Measurements from ENCODE around the gene MAN2A1. TPM values are rescaled to one million over a fixed set of nuclear protein-coding genes. Genes with fewer than 3 reads are reported as not detected.

MAN2A1 gene
- total RNA-seq, 1 experiment from 2014 or later: 128 TPM

GRCh38 chr5:109792613-109793012, 102.9 kb downstream of the MAN2A1 start:
- H3K27ac ChIP-seq (ENCODE audit: low read depth, low read length, poor library complexity, severe bottlenecking): no peak overlapping the region
- no TSS peak for BruUV-seq (replicated peaks)
- POLR2A ChIA-PET (ENCODE audit: low non-redundant PET): no interaction called here
- peaks cover 93% of the 10 kb centered on the region for H3K36me3 ChIP-seq (ENCODE audit: insufficient read depth, low read length, poor library complexity, severe bottlenecking)
- CTCF ChIA-PET: no interaction called here
- intact Hi-C loops (cut with micrococcal nuclease; ENCODE audit: unreplicated experiment): no loop called here
- TF ChIP-seq EZH2 (IDR thresholded peaks at IDR 0.05; ENCODE audit: borderline replicate concordance, low read depth, low read length, poor library complexity, severe bottlenecking) (no peak), CTCF (conservative IDR thresholded peaks at IDR 0.05; ENCODE audit: low read depth, low read length) (no peak)
- H3K4me1 ChIP-seq (ENCODE audit: insufficient read depth, low read length, poor library complexity, severe bottlenecking): no peaks in the 10 kb centered on the region
- H3K9me3 ChIP-seq (ENCODE audit: low read depth, low read length, poor library complexity, severe bottlenecking): peaks cover 21% of the 10 kb centered on the region
- H3K4me3 ChIP-seq (ENCODE audit: low read depth, low read length, poor library complexity, severe bottlenecking): no peak overlapping the region
- no peak for DNase-seq (ENCODE audit: low spot score)
- no peaks in the 10 kb centered on the region for H3K27me3 ChIP-seq (replicated peaks; ENCODE audit: insufficient read depth, low read depth, low read length, poor library complexity)

GRCh38 chr5:109803854-109804253, 114.1 kb downstream of the MAN2A1 start:
- CTCF ChIA-PET: no interaction called here
- H3K9me3 ChIP-seq (ENCODE audit: low read depth, low read length, poor library complexity, severe bottlenecking): no peaks in the 10 kb centered on the region
- intact Hi-C loops (cut with micrococcal nuclease; ENCODE audit: unreplicated experiment): no loop called here

GRCh38 chr5:109805472-109805871, 115.7 kb downstream of the MAN2A1 start:
- CTCF ChIA-PET: no interaction called here
- TF ChIP-seq EZH2 (IDR thresholded peaks at IDR 0.05; ENCODE audit: borderline replicate concordance, low read depth, low read length, poor library complexity, severe bottlenecking): no peak
- TF ChIP-seq CTCF (conservative IDR thresholded peaks at IDR 0.05; ENCODE audit: low read depth, low read length): no peak
- H3K27ac ChIP-seq (ENCODE audit: low read depth, low read length, poor library complexity, severe bottlenecking): no peak overlapping the region

More at GRCh38 chr5:109803854-109804253, 114.1 kb downstream of the MAN2A1 start:
- BruUV-seq (replicated peaks): no TSS peak
- DNase-seq (ENCODE audit: low spot score): no peak
- Histone ChIP-seq H3K27ac (ENCODE audit: low read depth, low read length, poor library complexity, severe bottlenecking) (no peak overlapping the region), H3K36me3 (ENCODE audit: insufficient read depth, low read length, poor library complexity, severe bottlenecking) (peaks cover 42% of the 10 kb centered on the region), H3K4me3 (ENCODE audit: low read depth, low read length, poor library complexity, severe bottlenecking) (no peak overlapping the region), H3K27me3 (replicated peaks; ENCODE audit: insufficient read depth, low read depth, low read length, poor library complexity) (no peaks in the 10 kb centered on the region), H3K4me1 (ENCODE audit: insufficient read depth, low read length, poor library complexity, severe bottlenecking) (no peaks in the 10 kb centered on the region)
- POLR2A ChIA-PET (ENCODE audit: low non-redundant PET): no interaction called here
- TF ChIP-seq EZH2 (IDR thresholded peaks at IDR 0.05; ENCODE audit: borderline replicate concordance, low read depth, low read length, poor library complexity, severe bottlenecking): no peak
- no peak for TF ChIP-seq CTCF (conservative IDR thresholded peaks at IDR 0.05; ENCODE audit: low read depth, low read length)

More at GRCh38 chr5:109805472-109805871, 115.7 kb downstream of the MAN2A1 start:
- DNase-seq (ENCODE audit: low spot score): no peak
- Histone ChIP-seq H3K4me3 (ENCODE audit: low read depth, low read length, poor library complexity, severe bottlenecking) (no peak overlapping the region), H3K27me3 (replicated peaks; ENCODE audit: insufficient read depth, low read depth, low read length, poor library complexity) (no peaks in the 10 kb centered on the region), H3K9me3 (ENCODE audit: low read depth, low read length, poor library complexity, severe bottlenecking) (no peaks in the 10 kb centered on the region), H3K36me3 (ENCODE audit: insufficient read depth, low read length, poor library complexity, severe bottlenecking) (peaks cover 48% of the 10 kb centered on the region), H3K4me1 (ENCODE audit: insufficient read depth, low read length, poor library complexity, severe bottlenecking) (no peaks in the 10 kb centered on the region)
- no TSS peak for BruUV-seq (replicated peaks)
- intact Hi-C loops (cut with micrococcal nuclease; ENCODE audit: unreplicated experiment): no loop called here
- POLR2A ChIA-PET (ENCODE audit: low non-redundant PET): no interaction called here
